WTC11 (cell line): ENCODE data around the gene CLSTN2. TPM values are rescaled to one million over a fixed set of nuclear protein-coding genes. Genes with fewer than 3 reads are reported as not detected.

Source experiments
- ATAC-seq: fragments of 200-7000 bp; cut with Tn5 transposase; 2 replicates; pipeline ENCODE4 v1.10.0; 2021; ENCODE audit warnings: mild to moderate bottlenecking, moderate library complexity
- CTCF ChIA-PET: fragments of 300-600 bp; sonication (Branson Sonifier 250); formaldehyde crosslinking; loops from one replicate; lab custom pipeline; 2021; ENCODE audit warnings: antibody characterized with exemption; lab: Charles Lee
- POLR2A ChIA-PET: fragments of 350-600 bp; sonication (Branson Sonifier 250); formaldehyde crosslinking; loops from one replicate; lab custom pipeline; 2021; ENCODE audit warnings: antibody characterized with exemption; lab: Charles Lee
- DNase-seq: peaks from one replicate; pipeline ENCODE4 v3.0.0; 2021; ENCODE audit warnings: low spot score
- H3K27ac Mint-ChIP-seq: 2 replicates; pipeline ENCODE4 v1.8.0; 2021; ENCODE audit warnings: mixed read lengths
- H3K27me3 Mint-ChIP-seq: 2 replicates; pipeline ENCODE4 v1.8.0; 2021; ENCODE audit warnings: low read depth, mild to moderate bottlenecking, moderate library complexity, mixed read lengths
- H3K36me3 Mint-ChIP-seq: 2 replicates; pipeline ENCODE4 v1.8.0; 2021; ENCODE audit warnings: mixed read lengths
- H3K4me1 Mint-ChIP-seq: 2 replicates; pipeline ENCODE4 v1.8.0; 2022; ENCODE audit warnings: mixed read lengths
- H3K4me3 Mint-ChIP-seq: 2 replicates; pipeline ENCODE4 v1.8.0; 2021; ENCODE audit warnings: mild to moderate bottlenecking, moderate library complexity, mixed read lengths
- H3K9me3 Mint-ChIP-seq: 2 replicates; pipeline ENCODE4 v1.8.0; 2021; ENCODE audit warnings: mixed read lengths
- FOXK1 ChIP-seq: sonication (generic); formaldehyde crosslinking; IDR thresholded peaks from 2 replicates; pipeline ENCODE4 v1.8.0; 2022; ENCODE audit warnings: mild to moderate bottlenecking, moderate library complexity, missing genetic modification reagents
- GTF2I ChIP-seq: fragments of 250-450 bp; sonication (Bioruptor Pico); conservative IDR thresholded peaks from 2 replicates; pipeline ENCODE4 v1.4.0; 2021; ENCODE audit warnings: mild to moderate bottlenecking
- PRRX2 ChIP-seq: fragments of 250-450 bp; sonication (Bioruptor Pico); IDR thresholded peaks from 2 replicates; pipeline ENCODE4 v1.8.0; 2021; ENCODE audit warnings: mild to moderate bottlenecking
- TEAD4 ChIP-seq: sonication (generic); formaldehyde crosslinking; IDR thresholded peaks from 2 replicates; pipeline ENCODE4 v1.8.0; 2022; ENCODE audit warnings: mild to moderate bottlenecking, missing genetic modification reagents
- ZNF138 ChIP-seq: sonication (generic); formaldehyde crosslinking; conservative IDR thresholded peaks from 2 replicates; pipeline ENCODE4 v1.8.1; 2022; ENCODE audit warnings: mild to moderate bottlenecking, moderate library complexity, missing genetic modification reagents
- total RNA-seq: library from RNA; stranded (reverse); gene quantifications from 3 replicates; pipeline ENCODE4 v1.2.3, GENCODE V29; 2021
- TF ChIP-seq, protein P1 (sequence below): sonication (generic); formaldehyde crosslinking; IDR thresholded peaks from 2 replicates; pipeline ENCODE4 v1.8.1; 2023; ENCODE audit warnings: mild to moderate bottlenecking, missing genetic modification reagents, moderate library complexity
- TF ChIP-seq, protein P2 (sequence below): sonication (generic); formaldehyde crosslinking; IDR thresholded peaks from 2 replicates; pipeline ENCODE4 v1.8.1; 2022; ENCODE audit warnings: low read depth, mild to moderate bottlenecking, moderate library complexity, missing genetic modification reagents, borderline replicate concordance
- TF ChIP-seq, protein P3 (sequence below): sonication (generic); formaldehyde crosslinking; IDR thresholded peaks from 2 replicates; pipeline ENCODE4 v1.8.1; 2023; ENCODE audit warnings: mild to moderate bottlenecking, moderate library complexity, missing genetic modification reagents
- TF ChIP-seq, protein P4 (sequence below): fragments of 250-450 bp; sonication (Bioruptor Pico); IDR thresholded peaks from 2 replicates; pipeline ENCODE4 v1.9.0; 2021; ENCODE audit warnings: mild to moderate bottlenecking
- TF ChIP-seq, protein P5 (sequence below): fragments of 200-600 bp; IDR thresholded peaks from 2 replicates; pipeline ENCODE4 v1.8.0; 2022; ENCODE audit warnings: antibody characterized with exemption
- TF ChIP-seq, protein P6 (sequence below): sonication (generic); formaldehyde crosslinking; IDR thresholded peaks from 2 replicates; pipeline ENCODE4 v1.8.0; 2022; ENCODE audit warnings: mild to moderate bottlenecking, missing genetic modification reagents
- TF ChIP-seq, protein P7 (sequence below): sonication (generic); formaldehyde crosslinking; IDR thresholded peaks from 2 replicates; pipeline ENCODE4 v1.8.1; 2022; ENCODE audit warnings: low read depth, missing genetic modification reagents, borderline replicate concordance
- TF ChIP-seq, protein P8 (sequence below): sonication (generic); formaldehyde crosslinking; IDR thresholded peaks from 2 replicates; pipeline ENCODE4 v1.8.0; 2023; ENCODE audit warnings: mild to moderate bottlenecking, missing genetic modification reagents

Gene CLSTN2
- total RNA-seq, 1 experiment from 2014 or later = 0.35 TPM

DNA sequence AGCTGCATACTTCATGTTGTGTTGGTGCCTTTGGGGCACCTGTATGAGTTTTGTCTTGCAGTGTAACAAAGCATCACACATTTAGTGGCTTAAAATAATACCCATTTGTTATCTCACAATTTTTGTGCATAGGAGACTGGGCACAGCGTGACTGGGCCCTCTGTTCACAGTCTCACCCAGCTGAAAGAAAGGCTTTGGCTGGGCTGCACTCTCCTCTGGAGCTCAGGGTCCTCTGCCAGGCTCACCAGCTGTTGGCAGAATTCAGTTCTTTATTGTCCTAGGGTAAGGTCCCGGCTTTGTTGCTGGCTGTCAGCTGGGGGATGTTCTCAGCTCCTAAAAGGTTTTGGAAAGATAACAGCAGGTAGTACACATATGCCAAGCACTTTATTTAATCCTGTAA lies 263.3 kb downstream of the CLSTN2 start (continued):
- TF ChIP-seq, protein P1, sequence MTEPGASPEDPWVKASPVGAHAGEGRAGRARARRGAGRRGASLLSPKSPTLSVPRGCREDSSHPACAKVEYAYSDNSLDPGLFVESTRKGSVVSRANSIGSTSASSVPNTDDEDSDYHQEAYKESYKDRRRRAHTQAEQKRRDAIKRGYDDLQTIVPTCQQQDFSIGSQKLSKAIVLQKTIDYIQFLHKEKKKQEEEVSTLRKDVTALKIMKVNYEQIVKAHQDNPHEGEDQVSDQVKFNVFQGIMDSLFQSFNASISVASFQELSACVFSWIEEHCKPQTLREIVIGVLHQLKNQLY (CRISPR knock-in tag) = no peak

DNA sequence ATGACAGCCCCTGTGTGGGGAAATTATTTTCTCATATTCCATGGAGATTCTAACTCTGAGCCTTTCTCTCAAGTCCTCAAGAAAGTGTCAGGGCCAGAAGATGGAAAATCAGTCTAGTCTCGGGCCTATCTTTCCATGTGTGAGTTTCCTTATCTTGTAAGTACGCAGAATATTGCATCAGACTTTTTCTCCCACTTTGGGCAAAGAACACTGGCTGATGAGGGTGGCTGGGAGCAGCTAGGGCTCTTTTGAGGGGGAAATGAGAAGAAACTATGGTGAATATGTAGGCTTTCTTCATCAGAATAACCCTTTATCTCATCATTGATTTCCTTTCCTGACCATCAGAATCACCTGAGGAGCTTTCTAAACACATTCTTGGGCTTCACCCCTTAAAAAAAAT lies 264.0 kb downstream of the CLSTN2 start:
- no peak for DNase-seq
- ChIA-PET POLR2A (no interaction called here), CTCF (no interaction called here)
- ATAC-seq = no peak
- Mint-ChIP-seq H3K9me3 (peaks cover 11% of the 10 kb centered on the region), H3K27ac (no peak overlapping the region), H3K27me3 (peaks cover 21% of the 10 kb centered on the region), H3K4me3 (no peak overlapping the region), H3K36me3 (peaks cover 9% of the 10 kb centered on the region), H3K4me1 (peaks cover 50% of the 10 kb centered on the region)
- TF ChIP-seq, protein P2, sequence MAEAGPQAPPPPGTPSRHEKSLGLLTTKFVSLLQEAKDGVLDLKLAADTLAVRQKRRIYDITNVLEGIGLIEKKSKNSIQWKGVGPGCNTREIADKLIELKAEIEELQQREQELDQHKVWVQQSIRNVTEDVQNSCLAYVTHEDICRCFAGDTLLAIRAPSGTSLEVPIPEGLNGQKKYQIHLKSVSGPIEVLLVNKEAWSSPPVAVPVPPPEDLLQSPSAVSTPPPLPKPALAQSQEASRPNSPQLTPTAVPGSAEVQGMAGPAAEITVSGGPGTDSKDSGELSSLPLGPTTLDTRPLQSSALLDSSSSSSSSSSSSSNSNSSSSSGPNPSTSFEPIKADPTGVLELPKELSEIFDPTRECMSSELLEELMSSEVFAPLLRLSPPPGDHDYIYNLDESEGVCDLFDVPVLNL = no peak
- TF ChIP-seq, protein P3, sequence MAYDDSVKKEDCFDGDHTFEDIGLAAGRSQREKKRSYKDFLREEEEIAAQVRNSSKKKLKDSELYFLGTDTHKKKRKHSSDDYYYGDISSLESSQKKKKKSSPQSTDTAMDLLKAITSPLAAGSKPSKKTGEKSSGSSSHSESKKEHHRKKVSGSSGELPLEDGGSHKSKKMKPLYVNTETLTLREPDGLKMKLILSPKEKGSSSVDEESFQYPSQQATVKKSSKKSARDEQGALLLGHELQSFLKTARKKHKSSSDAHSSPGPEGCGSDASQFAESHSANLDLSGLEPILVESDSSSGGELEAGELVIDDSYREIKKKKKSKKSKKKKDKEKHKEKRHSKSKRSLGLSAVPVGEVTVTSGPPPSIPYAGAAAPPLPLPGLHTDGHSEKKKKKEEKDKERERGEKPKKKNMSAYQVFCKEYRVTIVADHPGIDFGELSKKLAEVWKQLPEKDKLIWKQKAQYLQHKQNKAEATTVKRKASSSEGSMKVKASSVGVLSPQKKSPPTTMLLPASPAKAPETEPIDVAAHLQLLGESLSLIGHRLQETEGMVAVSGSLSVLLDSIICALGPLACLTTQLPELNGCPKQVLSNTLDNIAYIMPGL (CRISPR knock-in tag) = no peak

DNA sequence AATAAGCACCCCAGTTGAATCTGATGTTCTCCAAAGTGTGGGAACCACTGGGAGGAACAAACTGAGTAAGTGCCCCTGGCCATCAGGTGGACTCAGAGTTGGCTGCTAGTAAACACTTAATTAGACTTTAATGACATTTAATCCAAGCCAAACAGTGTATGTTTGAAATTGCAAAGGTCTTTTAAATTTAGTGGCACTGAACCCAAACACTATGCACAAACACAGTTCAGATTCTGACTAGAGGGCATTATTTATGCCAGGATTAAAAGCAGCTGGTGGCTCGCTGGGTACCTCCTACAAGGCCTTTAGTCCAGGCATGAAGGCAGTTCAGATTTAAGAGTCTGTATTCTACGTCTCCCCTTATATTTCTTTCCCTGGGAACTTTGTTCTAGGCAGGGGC lies 264.8 kb downstream of the CLSTN2 start:
- CTCF ChIA-PET = no interaction called here
- TF ChIP-seq, protein P4, sequence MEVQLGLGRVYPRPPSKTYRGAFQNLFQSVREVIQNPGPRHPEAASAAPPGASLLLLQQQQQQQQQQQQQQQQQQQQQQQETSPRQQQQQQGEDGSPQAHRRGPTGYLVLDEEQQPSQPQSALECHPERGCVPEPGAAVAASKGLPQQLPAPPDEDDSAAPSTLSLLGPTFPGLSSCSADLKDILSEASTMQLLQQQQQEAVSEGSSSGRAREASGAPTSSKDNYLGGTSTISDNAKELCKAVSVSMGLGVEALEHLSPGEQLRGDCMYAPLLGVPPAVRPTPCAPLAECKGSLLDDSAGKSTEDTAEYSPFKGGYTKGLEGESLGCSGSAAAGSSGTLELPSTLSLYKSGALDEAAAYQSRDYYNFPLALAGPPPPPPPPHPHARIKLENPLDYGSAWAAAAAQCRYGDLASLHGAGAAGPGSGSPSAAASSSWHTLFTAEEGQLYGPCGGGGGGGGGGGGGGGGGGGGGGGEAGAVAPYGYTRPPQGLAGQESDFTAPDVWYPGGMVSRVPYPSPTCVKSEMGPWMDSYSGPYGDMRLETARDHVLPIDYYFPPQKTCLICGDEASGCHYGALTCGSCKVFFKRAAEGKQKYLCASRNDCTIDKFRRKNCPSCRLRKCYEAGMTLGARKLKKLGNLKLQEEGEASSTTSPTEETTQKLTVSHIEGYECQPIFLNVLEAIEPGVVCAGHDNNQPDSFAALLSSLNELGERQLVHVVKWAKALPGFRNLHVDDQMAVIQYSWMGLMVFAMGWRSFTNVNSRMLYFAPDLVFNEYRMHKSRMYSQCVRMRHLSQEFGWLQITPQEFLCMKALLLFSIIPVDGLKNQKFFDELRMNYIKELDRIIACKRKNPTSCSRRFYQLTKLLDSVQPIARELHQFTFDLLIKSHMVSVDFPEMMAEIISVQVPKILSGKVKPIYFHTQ (CRISPR knock-in tag) = no peak
- TF ChIP-seq, protein P5, sequence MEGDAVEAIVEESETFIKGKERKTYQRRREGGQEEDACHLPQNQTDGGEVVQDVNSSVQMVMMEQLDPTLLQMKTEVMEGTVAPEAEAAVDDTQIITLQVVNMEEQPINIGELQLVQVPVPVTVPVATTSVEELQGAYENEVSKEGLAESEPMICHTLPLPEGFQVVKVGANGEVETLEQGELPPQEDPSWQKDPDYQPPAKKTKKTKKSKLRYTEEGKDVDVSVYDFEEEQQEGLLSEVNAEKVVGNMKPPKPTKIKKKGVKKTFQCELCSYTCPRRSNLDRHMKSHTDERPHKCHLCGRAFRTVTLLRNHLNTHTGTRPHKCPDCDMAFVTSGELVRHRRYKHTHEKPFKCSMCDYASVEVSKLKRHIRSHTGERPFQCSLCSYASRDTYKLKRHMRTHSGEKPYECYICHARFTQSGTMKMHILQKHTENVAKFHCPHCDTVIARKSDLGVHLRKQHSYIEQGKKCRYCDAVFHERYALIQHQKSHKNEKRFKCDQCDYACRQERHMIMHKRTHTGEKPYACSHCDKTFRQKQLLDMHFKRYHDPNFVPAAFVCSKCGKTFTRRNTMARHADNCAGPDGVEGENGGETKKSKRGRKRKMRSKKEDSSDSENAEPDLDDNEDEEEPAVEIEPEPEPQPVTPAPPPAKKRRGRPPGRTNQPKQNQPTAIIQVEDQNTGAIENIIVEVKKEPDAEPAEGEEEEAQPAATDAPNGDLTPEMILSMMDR = no peak
- TF ChIP-seq ZNF138 (no peak), PRRX2 (CRISPR knock-in tag) (no peak), TEAD4 (CRISPR knock-in tag) (no peak), GTF2I (CRISPR knock-in tag) (no peak), FOXK1 (CRISPR knock-in tag) (no peak)
- TF ChIP-seq, protein P6, sequence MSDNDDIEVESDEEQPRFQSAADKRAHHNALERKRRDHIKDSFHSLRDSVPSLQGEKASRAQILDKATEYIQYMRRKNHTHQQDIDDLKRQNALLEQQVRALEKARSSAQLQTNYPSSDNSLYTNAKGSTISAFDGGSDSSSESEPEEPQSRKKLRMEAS (CRISPR knock-in tag) = no peak
- TF ChIP-seq, protein P7, sequence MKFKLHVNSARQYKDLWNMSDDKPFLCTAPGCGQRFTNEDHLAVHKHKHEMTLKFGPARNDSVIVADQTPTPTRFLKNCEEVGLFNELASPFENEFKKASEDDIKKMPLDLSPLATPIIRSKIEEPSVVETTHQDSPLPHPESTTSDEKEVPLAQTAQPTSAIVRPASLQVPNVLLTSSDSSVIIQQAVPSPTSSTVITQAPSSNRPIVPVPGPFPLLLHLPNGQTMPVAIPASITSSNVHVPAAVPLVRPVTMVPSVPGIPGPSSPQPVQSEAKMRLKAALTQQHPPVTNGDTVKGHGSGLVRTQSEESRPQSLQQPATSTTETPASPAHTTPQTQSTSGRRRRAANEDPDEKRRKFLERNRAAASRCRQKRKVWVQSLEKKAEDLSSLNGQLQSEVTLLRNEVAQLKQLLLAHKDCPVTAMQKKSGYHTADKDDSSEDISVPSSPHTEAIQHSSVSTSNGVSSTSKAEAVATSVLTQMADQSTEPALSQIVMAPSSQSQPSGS (CRISPR knock-in tag) = no peak
- TF ChIP-seq, protein P8, sequence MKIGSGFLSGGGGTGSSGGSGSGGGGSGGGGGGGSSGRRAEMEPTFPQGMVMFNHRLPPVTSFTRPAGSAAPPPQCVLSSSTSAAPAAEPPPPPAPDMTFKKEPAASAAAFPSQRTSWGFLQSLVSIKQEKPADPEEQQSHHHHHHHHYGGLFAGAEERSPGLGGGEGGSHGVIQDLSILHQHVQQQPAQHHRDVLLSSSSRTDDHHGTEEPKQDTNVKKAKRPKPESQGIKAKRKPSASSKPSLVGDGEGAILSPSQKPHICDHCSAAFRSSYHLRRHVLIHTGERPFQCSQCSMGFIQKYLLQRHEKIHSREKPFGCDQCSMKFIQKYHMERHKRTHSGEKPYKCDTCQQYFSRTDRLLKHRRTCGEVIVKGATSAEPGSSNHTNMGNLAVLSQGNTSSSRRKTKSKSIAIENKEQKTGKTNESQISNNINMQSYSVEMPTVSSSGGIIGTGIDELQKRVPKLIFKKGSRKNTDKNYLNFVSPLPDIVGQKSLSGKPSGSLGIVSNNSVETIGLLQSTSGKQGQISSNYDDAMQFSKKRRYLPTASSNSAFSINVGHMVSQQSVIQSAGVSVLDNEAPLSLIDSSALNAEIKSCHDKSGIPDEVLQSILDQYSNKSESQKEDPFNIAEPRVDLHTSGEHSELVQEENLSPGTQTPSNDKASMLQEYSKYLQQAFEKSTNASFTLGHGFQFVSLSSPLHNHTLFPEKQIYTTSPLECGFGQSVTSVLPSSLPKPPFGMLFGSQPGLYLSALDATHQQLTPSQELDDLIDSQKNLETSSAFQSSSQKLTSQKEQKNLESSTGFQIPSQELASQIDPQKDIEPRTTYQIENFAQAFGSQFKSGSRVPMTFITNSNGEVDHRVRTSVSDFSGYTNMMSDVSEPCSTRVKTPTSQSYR (CRISPR knock-in tag) = no peak
- DNase-seq = no peak
- POLR2A ChIA-PET = no interaction called here
- peaks cover 57% of the 10 kb centered on the region for H3K4me1 Mint-ChIP-seq
- peaks cover 5% of the 10 kb centered on the region for H3K36me3 Mint-ChIP-seq
- ATAC-seq = no peak
- H3K4me3 Mint-ChIP-seq = no peak overlapping the region
- peaks cover 7% of the 10 kb centered on the region for H3K9me3 Mint-ChIP-seq
- H3K27ac Mint-ChIP-seq = no peak overlapping the region
- peaks cover 21% of the 10 kb centered on the region for H3K27me3 Mint-ChIP-seq
